ENCODE data around the gene PLCB4. TPM values are rescaled to one million over a fixed set of nuclear protein-coding genes. Genes with fewer than 3 reads are reported as not detected.

Gene PLCB4
- polyA plus RNA-seq, 1 donor = 14.6 TPM

GRCh38 chr20:9454791-9455190 is 385.9 kb downstream of the PLCB4 start:
- Histone ChIP-seq H3K9me3 (ENCODE audit: control insufficient read depth, low read depth, low read length) (no peaks in the 10 kb centered on the region), H3K4me1 (ENCODE audit: control insufficient read depth, insufficient read depth, low read length) (no peaks in the 10 kb centered on the region), H3K27ac (ENCODE audit: low read length) (no peak overlapping the region), H3K36me3 (ENCODE audit: control insufficient read depth, insufficient read depth, low read length) (peaks cover 3% of the 10 kb centered on the region), H3K4me3 (ENCODE audit: low read length) (no peak overlapping the region), H3K27me3 (ENCODE audit: control insufficient read depth, insufficient read depth, low read length) (no peaks in the 10 kb centered on the region)
- DNase-seq = no peak
- 100% methylated on average over 1 of the region's 2 CpGs for WGBS (ENCODE audit: insufficient coverage, low lambda C conversion rate)

DNA sequence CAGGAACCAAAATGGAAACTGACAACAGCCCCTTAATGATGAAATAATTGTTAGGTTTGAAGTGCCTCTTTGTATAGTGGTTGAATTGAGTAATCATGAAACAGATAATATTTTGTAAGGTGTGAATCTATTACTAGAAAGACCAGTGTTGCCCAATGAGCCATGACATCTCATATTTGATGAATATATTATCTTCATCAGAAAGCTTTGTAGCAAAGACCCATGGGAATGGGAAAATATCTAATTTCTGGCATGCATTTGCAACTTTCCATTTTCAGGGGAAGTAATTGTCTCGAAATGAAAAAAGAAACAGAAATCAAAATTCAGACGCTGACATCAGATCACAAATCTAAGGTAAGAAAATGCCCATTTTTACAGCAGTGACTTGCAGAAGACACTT is 388.2 kb downstream of the PLCB4 start:
- Histone ChIP-seq H3K4me3 (ENCODE audit: low read length) (no peak overlapping the region), H3K9me3 (ENCODE audit: control insufficient read depth, low read depth, low read length) (no peaks in the 10 kb centered on the region), H3K27ac (ENCODE audit: low read length) (no peak overlapping the region), H3K4me1 (ENCODE audit: control insufficient read depth, insufficient read depth, low read length) (no peaks in the 10 kb centered on the region), H3K36me3 (ENCODE audit: control insufficient read depth, insufficient read depth, low read length) (peaks cover 6% of the 10 kb centered on the region), H3K27me3 (ENCODE audit: control insufficient read depth, insufficient read depth, low read length) (no peaks in the 10 kb centered on the region)
- no CpG with 5 or more reads among the region's 2 CpGs for WGBS (ENCODE audit: insufficient coverage, low lambda C conversion rate)
- DNase-seq = no peak

DNA sequence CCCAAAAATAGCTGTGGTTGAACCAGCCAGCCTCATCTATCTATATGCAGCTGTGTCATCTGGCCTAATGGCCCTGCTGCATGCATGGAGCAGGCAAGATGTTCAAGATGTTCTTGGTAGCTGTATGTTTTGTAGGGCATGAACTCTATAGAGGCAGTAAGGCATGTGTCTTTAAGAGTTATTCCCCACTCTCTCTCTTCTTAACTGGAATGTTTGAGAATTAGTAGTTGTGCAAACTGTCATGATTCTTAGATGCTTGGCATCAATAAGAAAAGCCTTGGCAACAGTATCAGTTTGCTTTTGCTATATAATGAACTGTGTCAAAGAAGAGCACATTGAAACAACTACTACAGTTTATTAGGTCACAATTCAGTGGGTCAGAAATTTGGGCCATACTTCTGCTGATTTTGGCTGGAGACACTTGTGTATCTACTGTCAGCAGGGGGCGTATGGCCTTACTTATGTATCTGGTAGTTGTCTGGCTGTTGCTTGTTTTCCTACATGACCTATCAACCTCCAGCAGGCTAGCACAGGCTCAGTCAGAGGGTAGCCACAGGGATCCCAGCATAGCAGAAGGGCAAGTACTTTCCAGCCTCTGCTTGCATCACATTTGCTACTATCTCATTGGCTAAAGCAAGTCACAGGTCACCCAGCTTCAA is 389.4 kb downstream of the PLCB4 start:
- WGBS (ENCODE audit: insufficient coverage, low lambda C conversion rate) = no CpG with 5 or more reads among the region's 1 CpG
- Histone ChIP-seq H3K27me3 (ENCODE audit: control insufficient read depth, insufficient read depth, low read length) (no peaks in the 10 kb centered on the region), H3K9me3 (ENCODE audit: control insufficient read depth, low read depth, low read length) (no peaks in the 10 kb centered on the region), H3K4me1 (ENCODE audit: control insufficient read depth, insufficient read depth, low read length) (no peaks in the 10 kb centered on the region), H3K36me3 (ENCODE audit: control insufficient read depth, insufficient read depth, low read length) (peaks cover 6% of the 10 kb centered on the region), H3K4me3 (ENCODE audit: low read length) (no peak overlapping the region), H3K27ac (ENCODE audit: low read length) (no peak overlapping the region)
- DNase-seq = no peak

- WGBS (ENCODE audit: insufficient coverage, low lambda C conversion rate) = 89% methylated on average over 2 of the region's 2 CpGs
- Histone ChIP-seq H3K4me3 (ENCODE audit: low read length) (no peak overlapping the region), H3K36me3 (ENCODE audit: control insufficient read depth, insufficient read depth, low read length) (peaks cover 6% of the 10 kb centered on the region)
Measured at GRCh38 chr20:9460518-9460917, 391.6 kb downstream of the PLCB4 start.

GRCh38 chr20:9467995-9468394 is 399.1 kb downstream of the PLCB4 start:
- Histone ChIP-seq H3K27me3 (ENCODE audit: control insufficient read depth, insufficient read depth, low read length) (no peaks in the 10 kb centered on the region), H3K36me3 (ENCODE audit: control insufficient read depth, insufficient read depth, low read length) (peaks cover 2% of the 10 kb centered on the region), H3K27ac (ENCODE audit: low read length) (no peak overlapping the region), H3K9me3 (ENCODE audit: control insufficient read depth, low read depth, low read length) (no peaks in the 10 kb centered on the region), H3K4me1 (ENCODE audit: control insufficient read depth, insufficient read depth, low read length) (no peaks in the 10 kb centered on the region), H3K4me3 (ENCODE audit: low read length) (no peak overlapping the region)
- WGBS (ENCODE audit: insufficient coverage, low lambda C conversion rate) = no CpG with 5 or more reads among the region's 3 CpGs
- DNase-seq = no peak

More at GRCh38 chr20:9460518-9460917, 391.6 kb downstream of the PLCB4 start:
- no peak for DNase-seq
- H3K27me3 ChIP-seq (ENCODE audit: control insufficient read depth, insufficient read depth, low read length) = no peaks in the 10 kb centered on the region
- no peaks in the 10 kb centered on the region for H3K4me1 ChIP-seq (ENCODE audit: control insufficient read depth, insufficient read depth, low read length)
- no peak overlapping the region for H3K27ac ChIP-seq (ENCODE audit: low read length)
- no peaks in the 10 kb centered on the region for H3K9me3 ChIP-seq (ENCODE audit: control insufficient read depth, low read depth, low read length)

DNA sequence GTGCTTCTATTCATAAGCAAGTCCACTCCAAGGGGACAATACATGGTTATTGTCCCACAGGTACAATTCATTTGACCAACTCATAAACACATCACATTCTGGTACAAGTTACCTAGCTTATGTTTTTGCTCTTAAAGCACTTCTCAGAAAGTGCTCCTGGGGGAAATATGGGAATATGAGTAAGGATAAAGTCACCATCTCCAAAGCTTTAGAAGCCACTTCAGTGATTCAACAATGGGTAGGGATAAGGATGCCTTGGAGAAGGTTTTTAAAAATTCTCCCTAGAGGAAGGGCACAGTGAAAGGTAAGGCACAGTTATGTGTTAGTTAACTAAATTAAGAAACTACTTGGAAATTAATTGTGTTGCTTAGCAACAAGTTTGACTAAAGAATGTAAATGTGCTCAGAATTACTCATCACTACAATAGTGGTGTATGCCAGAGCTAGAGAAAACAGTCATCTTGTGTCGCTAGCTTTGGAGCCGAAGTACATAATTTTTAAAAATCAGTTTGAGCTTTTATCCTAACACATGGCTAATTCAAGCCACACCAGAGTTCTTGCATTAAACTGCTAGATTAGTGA is 406.0 kb downstream of the PLCB4 start:
- no peaks in the 10 kb centered on the region for H3K4me1 ChIP-seq (ENCODE audit: control insufficient read depth, insufficient read depth, low read length)
- DNase-seq = no peak
- no peaks in the 10 kb centered on the region for H3K27me3 ChIP-seq (ENCODE audit: control insufficient read depth, insufficient read depth, low read length)
- no CpG with 5 or more reads among the region's 2 CpGs for WGBS (ENCODE audit: insufficient coverage, low lambda C conversion rate)
- H3K36me3 ChIP-seq (ENCODE audit: control insufficient read depth, insufficient read depth, low read length) = no peaks in the 10 kb centered on the region
- H3K27ac ChIP-seq (ENCODE audit: low read length) = no peak overlapping the region
- H3K9me3 ChIP-seq (ENCODE audit: control insufficient read depth, low read depth, low read length) = no peaks in the 10 kb centered on the region
- H3K4me3 ChIP-seq (ENCODE audit: low read length) = no peak overlapping the region

DNA sequence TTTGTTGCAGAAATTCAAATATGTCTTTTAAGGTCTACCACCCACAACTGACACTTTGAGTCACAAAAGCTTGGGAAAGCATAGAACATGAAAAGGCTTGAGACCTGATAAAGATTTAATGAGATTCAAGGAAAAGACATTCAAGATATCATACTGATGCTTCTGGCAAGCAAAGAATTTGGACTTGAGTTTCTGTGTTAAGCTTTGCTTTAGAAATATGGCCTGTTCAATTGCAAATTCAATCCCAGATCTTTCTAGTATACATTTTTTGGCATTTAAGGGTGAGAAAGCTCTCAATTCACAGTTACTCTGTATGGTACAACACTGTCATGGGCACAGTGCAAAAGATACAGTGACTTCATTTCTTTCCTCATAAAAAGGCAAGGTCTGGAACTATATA is 406.6 kb downstream of the PLCB4 start:
- Histone ChIP-seq H3K4me1 (ENCODE audit: control insufficient read depth, insufficient read depth, low read length) (no peaks in the 10 kb centered on the region), H3K9me3 (ENCODE audit: control insufficient read depth, low read depth, low read length) (no peaks in the 10 kb centered on the region), H3K27me3 (ENCODE audit: control insufficient read depth, insufficient read depth, low read length) (no peaks in the 10 kb centered on the region), H3K36me3 (ENCODE audit: control insufficient read depth, insufficient read depth, low read length) (no peaks in the 10 kb centered on the region), H3K4me3 (ENCODE audit: low read length) (no peak overlapping the region), H3K27ac (ENCODE audit: low read length) (no peak overlapping the region)
- no peak for DNase-seq

- no peaks in the 10 kb centered on the region for H3K4me1 ChIP-seq (ENCODE audit: control insufficient read depth, insufficient read depth, low read length)
- no peaks in the 10 kb centered on the region for H3K9me3 ChIP-seq (ENCODE audit: control insufficient read depth, low read depth, low read length)
- no peaks in the 10 kb centered on the region for H3K27me3 ChIP-seq (ENCODE audit: control insufficient read depth, insufficient read depth, low read length)
- DNase-seq = no peak
- no peak overlapping the region for H3K4me3 ChIP-seq (ENCODE audit: low read length)
- H3K27ac ChIP-seq (ENCODE audit: low read length) = no peak overlapping the region
- no peaks in the 10 kb centered on the region for H3K36me3 ChIP-seq (ENCODE audit: control insufficient read depth, insufficient read depth, low read length)
- WGBS (ENCODE audit: insufficient coverage, low lambda C conversion rate) = 100% methylated on average over 1 of the region's 4 CpGs
Measured at GRCh38 chr20:9476174-9476573, 407.3 kb downstream of the PLCB4 start.

- H3K36me3 ChIP-seq (ENCODE audit: control insufficient read depth, insufficient read depth, low read length) = no peaks in the 10 kb centered on the region
- H3K9me3 ChIP-seq (ENCODE audit: control insufficient read depth, low read depth, low read length) = no peaks in the 10 kb centered on the region
- WGBS (ENCODE audit: insufficient coverage, low lambda C conversion rate) = 100% methylated on average over 1 of the region's 7 CpGs
- no peaks in the 10 kb centered on the region for H3K4me1 ChIP-seq (ENCODE audit: control insufficient read depth, insufficient read depth, low read length)
- no peaks in the 10 kb centered on the region for H3K27me3 ChIP-seq (ENCODE audit: control insufficient read depth, insufficient read depth, low read length)
- no peak for DNase-seq
- H3K4me3 ChIP-seq (ENCODE audit: low read length) = no peak overlapping the region
- no peak overlapping the region for H3K27ac ChIP-seq (ENCODE audit: low read length)
Measured at GRCh38 chr20:9476637-9477036, 407.8 kb downstream of the PLCB4 start.

DNA sequence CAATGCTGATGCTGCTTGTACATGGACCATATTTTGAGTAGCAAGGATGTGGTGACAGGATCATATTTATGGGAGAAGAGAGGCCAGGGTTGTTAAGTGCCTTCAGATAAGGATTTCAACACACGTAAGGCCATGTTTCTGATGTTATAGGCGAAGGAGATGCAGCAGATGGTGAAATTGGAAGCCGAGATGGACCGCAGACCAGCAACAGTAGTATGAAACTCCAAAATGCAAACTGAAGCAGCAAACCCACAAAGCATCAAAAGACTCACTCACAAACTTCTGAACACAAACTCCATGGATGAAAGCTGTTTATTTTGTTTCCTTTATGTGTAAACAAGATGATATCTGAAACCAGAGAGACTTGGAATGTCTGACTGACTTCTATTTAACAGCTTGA is 409.9 kb downstream of the PLCB4 start:
- H3K4me3 ChIP-seq (ENCODE audit: low read length) = no peak overlapping the region
- DNase-seq = no peak
- no peaks in the 10 kb centered on the region for H3K4me1 ChIP-seq (ENCODE audit: control insufficient read depth, insufficient read depth, low read length)
- no peak overlapping the region for H3K27ac ChIP-seq (ENCODE audit: low read length)
- no peaks in the 10 kb centered on the region for H3K27me3 ChIP-seq (ENCODE audit: control insufficient read depth, insufficient read depth, low read length)
- WGBS (ENCODE audit: insufficient coverage, low lambda C conversion rate) = no CpG with 5 or more reads among the region's 4 CpGs
- H3K9me3 ChIP-seq (ENCODE audit: control insufficient read depth, low read depth, low read length) = no peaks in the 10 kb centered on the region
- H3K36me3 ChIP-seq (ENCODE audit: control insufficient read depth, insufficient read depth, low read length) = no peaks in the 10 kb centered on the region

GRCh38 chr20:9480066-9480465 is 411.2 kb downstream of the PLCB4 start:
- Histone ChIP-seq H3K36me3 (ENCODE audit: control insufficient read depth, insufficient read depth, low read length) (no peaks in the 10 kb centered on the region), H3K27ac (ENCODE audit: low read length) (no peak overlapping the region), H3K9me3 (ENCODE audit: control insufficient read depth, low read depth, low read length) (no peaks in the 10 kb centered on the region), H3K4me3 (ENCODE audit: low read length) (no peak overlapping the region), H3K27me3 (ENCODE audit: control insufficient read depth, insufficient read depth, low read length) (no peaks in the 10 kb centered on the region), H3K4me1 (ENCODE audit: control insufficient read depth, insufficient read depth, low read length) (no peaks in the 10 kb centered on the region)
- no peak for DNase-seq
- WGBS (ENCODE audit: insufficient coverage, low lambda C conversion rate) = 100% methylated on average over 3 of the region's 4 CpGs

Data from large intestine (tissue), 3 donors.